Measurements from ENCODE around the gene PRRT1B. TPM values are rescaled to one million over a fixed set of nuclear protein-coding genes. Genes with fewer than 3 reads are reported as not detected.

The PRRT1B gene
- total and polyA plus RNA-seq, 2 experiments from 2014 or later: 0.24 TPM; not detected in 1

DNA sequence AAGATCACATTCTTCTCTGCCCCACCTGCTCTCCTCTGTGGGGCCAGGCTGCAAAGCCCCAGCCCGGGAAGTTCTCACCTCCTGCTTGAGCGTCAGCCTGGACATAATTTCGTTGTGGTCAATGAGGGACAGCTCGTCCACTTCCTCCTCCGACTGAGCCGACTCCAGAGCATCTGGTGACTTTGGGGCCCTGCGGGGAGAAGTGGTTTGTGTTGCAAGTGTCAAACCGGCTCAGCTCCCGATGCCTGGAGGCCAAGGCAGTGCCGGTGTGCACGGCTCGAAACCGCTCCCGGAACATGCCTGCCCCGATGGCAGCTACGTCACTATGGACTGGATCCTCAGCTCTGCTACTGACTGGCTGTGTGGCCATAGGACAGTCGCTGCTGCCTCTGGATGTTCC, 52.8 kb downstream of the PRRT1B start (continued):
- TF ChIP-seq, protein P1, sequence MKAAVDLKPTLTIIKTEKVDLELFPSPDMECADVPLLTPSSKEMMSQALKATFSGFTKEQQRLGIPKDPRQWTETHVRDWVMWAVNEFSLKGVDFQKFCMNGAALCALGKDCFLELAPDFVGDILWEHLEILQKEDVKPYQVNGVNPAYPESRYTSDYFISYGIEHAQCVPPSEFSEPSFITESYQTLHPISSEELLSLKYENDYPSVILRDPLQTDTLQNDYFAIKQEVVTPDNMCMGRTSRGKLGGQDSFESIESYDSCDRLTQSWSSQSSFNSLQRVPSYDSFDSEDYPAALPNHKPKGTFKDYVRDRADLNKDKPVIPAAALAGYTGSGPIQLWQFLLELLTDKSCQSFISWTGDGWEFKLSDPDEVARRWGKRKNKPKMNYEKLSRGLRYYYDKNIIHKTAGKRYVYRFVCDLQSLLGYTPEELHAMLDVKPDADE (IDR thresholded peaks at IDR 0.05): no peak
- TF ChIP-seq EZH2phosphoT487 (IDR thresholded peaks at IDR 0.05; ENCODE audit: unreplicated experiment) (no peak), CREB1 (CRISPR knock-in tag; IDR thresholded peaks at IDR 0.05; ENCODE audit: low read depth) (no peak), JUNB (IDR thresholded peaks at IDR 0.05; ENCODE audit: unreplicated experiment) (no peak), ZNF331 (CRISPR knock-in tag; IDR thresholded peaks at IDR 0.05; ENCODE audit: low read depth) (no peak), STAT1 (IDR thresholded peaks at IDR 0.05; ENCODE audit: unreplicated experiment) (no peak)

DNA sequence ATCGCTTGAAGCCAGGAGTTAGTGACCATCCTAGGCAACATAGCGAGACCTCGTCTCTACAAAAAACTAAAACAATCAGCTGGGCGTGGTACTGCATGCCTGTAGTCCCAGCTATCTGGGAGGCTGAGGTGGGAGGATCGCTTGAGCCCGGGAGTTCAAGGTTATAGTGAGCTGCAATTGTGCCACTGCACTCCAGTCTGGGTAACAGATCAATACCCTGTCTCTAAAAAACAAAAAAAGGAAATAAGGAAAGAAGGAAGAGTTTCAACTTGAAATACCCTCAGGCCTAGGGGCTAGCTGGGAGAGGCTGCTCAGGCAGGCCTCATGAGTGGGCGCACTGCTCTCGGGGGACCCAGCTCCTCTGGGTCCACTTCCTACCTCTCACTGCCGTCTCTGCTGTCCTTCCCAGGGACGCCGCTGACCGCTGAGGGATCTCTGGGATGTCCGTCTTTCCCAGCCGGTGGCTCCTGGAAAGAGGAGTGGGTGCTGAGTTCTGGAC, 56.4 kb downstream of the PRRT1B start:
- Histone ChIP-seq H3K4me3 (no peak overlapping the region), H3K79me2 (replicated peaks; ENCODE audit: insufficient read depth) (no peaks in the 10 kb centered on the region), H3K9me2 (ENCODE audit: insufficient read depth) (no peaks in the 10 kb centered on the region), H3F3A (replicated peaks; ENCODE audit: low read depth) (0 out of 2 replicates have a peak, but pooled peaks cover under 1% of the 10 kb centered on the region), H3K27ac (ENCODE audit: low read depth) (no peak overlapping the region), H3K27me3 (ENCODE audit: insufficient read depth) (no peaks in the 10 kb centered on the region), H3K36me3 (ENCODE audit: insufficient read depth) (no peaks in the 10 kb centered on the region; the same call in 1 of the 2 replicates), H3K4me2 (no peak overlapping the region), H4K20me1 (replicated peaks; ENCODE audit: insufficient read depth) (no peaks in the 10 kb centered on the region), H2AFZ (no peak overlapping the region), H3K4me1 (ENCODE audit: insufficient read depth) (no peaks in the 10 kb centered on the region)
- DNase-seq (ENCODE audit: low spot score) (no peak), ATAC-seq (no peak)
- Mint-ChIP-seq H3K27me3 (ENCODE audit: insufficient read depth, low read depth, poor library complexity) (peaks cover 5% of the 10 kb centered on the region), H3K4me1 (peaks cover 10% of the 10 kb centered on the region), H3K36me3 (ENCODE audit: low read depth) (peaks cover 14% of the 10 kb centered on the region), H3K9me3 (no peaks in the 10 kb centered on the region), H3K27ac (no peak overlapping the region), H3K4me3 (no peak overlapping the region)
- no peak for TF ChIP-seq STAT1 (IDR thresholded peaks at IDR 0.05; ENCODE audit: unreplicated experiment)
- no peak for TF ChIP-seq EZH2 (IDR thresholded peaks at IDR 0.05; ENCODE audit: low read depth, unreplicated experiment)
- no peak for TF ChIP-seq JUNB (IDR thresholded peaks at IDR 0.05; ENCODE audit: unreplicated experiment)
- TF ChIP-seq, protein P2, sequence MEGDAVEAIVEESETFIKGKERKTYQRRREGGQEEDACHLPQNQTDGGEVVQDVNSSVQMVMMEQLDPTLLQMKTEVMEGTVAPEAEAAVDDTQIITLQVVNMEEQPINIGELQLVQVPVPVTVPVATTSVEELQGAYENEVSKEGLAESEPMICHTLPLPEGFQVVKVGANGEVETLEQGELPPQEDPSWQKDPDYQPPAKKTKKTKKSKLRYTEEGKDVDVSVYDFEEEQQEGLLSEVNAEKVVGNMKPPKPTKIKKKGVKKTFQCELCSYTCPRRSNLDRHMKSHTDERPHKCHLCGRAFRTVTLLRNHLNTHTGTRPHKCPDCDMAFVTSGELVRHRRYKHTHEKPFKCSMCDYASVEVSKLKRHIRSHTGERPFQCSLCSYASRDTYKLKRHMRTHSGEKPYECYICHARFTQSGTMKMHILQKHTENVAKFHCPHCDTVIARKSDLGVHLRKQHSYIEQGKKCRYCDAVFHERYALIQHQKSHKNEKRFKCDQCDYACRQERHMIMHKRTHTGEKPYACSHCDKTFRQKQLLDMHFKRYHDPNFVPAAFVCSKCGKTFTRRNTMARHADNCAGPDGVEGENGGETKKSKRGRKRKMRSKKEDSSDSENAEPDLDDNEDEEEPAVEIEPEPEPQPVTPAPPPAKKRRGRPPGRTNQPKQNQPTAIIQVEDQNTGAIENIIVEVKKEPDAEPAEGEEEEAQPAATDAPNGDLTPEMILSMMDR (conservative IDR thresholded peaks at IDR 0.05; ENCODE audit: low read depth in 2 of 2): no peak
- no peak for TF ChIP-seq CREB1 (CRISPR knock-in tag; IDR thresholded peaks at IDR 0.05; ENCODE audit: low read depth)
- no peak for TF ChIP-seq ZNF114 (CRISPR knock-in tag; IDR thresholded peaks at IDR 0.05)
- TF ChIP-seq, protein P3, sequence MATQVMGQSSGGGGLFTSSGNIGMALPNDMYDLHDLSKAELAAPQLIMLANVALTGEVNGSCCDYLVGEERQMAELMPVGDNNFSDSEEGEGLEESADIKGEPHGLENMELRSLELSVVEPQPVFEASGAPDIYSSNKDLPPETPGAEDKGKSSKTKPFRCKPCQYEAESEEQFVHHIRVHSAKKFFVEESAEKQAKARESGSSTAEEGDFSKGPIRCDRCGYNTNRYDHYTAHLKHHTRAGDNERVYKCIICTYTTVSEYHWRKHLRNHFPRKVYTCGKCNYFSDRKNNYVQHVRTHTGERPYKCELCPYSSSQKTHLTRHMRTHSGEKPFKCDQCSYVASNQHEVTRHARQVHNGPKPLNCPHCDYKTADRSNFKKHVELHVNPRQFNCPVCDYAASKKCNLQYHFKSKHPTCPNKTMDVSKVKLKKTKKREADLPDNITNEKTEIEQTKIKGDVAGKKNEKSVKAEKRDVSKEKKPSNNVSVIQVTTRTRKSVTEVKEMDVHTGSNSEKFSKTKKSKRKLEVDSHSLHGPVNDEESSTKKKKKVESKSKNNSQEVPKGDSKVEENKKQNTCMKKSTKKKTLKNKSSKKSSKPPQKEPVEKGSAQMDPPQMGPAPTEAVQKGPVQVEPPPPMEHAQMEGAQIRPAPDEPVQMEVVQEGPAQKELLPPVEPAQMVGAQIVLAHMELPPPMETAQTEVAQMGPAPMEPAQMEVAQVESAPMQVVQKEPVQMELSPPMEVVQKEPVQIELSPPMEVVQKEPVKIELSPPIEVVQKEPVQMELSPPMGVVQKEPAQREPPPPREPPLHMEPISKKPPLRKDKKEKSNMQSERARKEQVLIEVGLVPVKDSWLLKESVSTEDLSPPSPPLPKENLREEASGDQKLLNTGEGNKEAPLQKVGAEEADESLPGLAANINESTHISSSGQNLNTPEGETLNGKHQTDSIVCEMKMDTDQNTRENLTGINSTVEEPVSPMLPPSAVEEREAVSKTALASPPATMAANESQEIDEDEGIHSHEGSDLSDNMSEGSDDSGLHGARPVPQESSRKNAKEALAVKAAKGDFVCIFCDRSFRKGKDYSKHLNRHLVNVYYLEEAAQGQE (IDR thresholded peaks at IDR 0.05; ENCODE audit: unreplicated experiment): no peak
- no peak for TF ChIP-seq POLR2AphosphoS5 (IDR thresholded peaks at IDR 0.05; ENCODE audit: low read depth)
- TF ChIP-seq, protein P1 (IDR thresholded peaks at IDR 0.05): no peak

Data from GM23338 (cell line).